ENCODE data around the gene CLTRN. TPM values are rescaled to one million over a fixed set of nuclear protein-coding genes. Genes with fewer than 3 reads are reported as not detected.
"Not testable (repeated sequence)": the region's sequence is repeated elsewhere in the genome, so short reads cannot be mapped to it uniquely, and the experiment has no call there.

The CLTRN gene
- total RNA-seq, 2 experiments from 2014 or later = 0.61 to 0.62 TPM

GRCh38 chrX:15647510-15647909 lies 17.1 kb downstream of the CLTRN start:
- H3K4me3 Mint-ChIP-seq; POLR2A ChIA-PET; CTCF ChIA-PET; H3K27ac Mint-ChIP-seq; H3K9me3 Mint-ChIP-seq (ENCODE audit: low read depth); H3K36me3 Mint-ChIP-seq (ENCODE audit: low read depth); H3K27me3 Mint-ChIP-seq; DNase-seq: not testable (repeated sequence)
- H3K4me1 Mint-ChIP-seq = peaks cover 13% of the 10 kb centered on the region
- intact Hi-C loops (cut with DNase I, micrococcal nuclease) = loop anchor here in 1 of 2 experiments (10.0 kb wide), 1 partner anchor 293 kb away; no protein-coding TSS in a partner anchor
- ATAC-seq = peak; percentile 73

GRCh38 chrX:15646543-15646942 lies 18.1 kb downstream of the CLTRN start:
- Mint-ChIP-seq H3K27ac (no peak overlapping the region), H3K27me3 (no peaks in the 10 kb centered on the region), H3K9me3 (ENCODE audit: low read depth) (no peaks in the 10 kb centered on the region), H3K4me3 (no peak overlapping the region), H3K36me3 (ENCODE audit: low read depth) (no peaks in the 10 kb centered on the region), H3K4me1 (peaks cover 13% of the 10 kb centered on the region)
- ATAC-seq (no peak), DNase-seq (no peak)
- CTCF ChIA-PET = interaction anchor here (0.7 kb wide), 1 partner anchor 198 kb away, joined by 3 read pairs; no protein-coding TSS in a partner anchor
- intact Hi-C loops (cut with DNase I, micrococcal nuclease) = loop anchor here in 1 of 2 experiments (10.0 kb wide), 1 partner anchor 292 kb away; no protein-coding TSS in a partner anchor
- POLR2A ChIA-PET = no interaction called here

GRCh38 chrX:15646031-15646430 lies 18.6 kb downstream of the CLTRN start:
- intact Hi-C loops (cut with DNase I, micrococcal nuclease) = loop anchor here in 1 of 2 experiments (10.0 kb wide), 1 partner anchor 291 kb away; no protein-coding TSS in a partner anchor
- ATAC-seq (no peak), DNase-seq (no peak)
- Mint-ChIP-seq H3K27ac (no peak overlapping the region), H3K4me1 (peaks cover 13% of the 10 kb centered on the region), H3K9me3 (ENCODE audit: low read depth) (no peaks in the 10 kb centered on the region), H3K4me3 (no peak overlapping the region), H3K36me3 (ENCODE audit: low read depth) (no peaks in the 10 kb centered on the region), H3K27me3 (no peaks in the 10 kb centered on the region)
- ChIA-PET POLR2A (no interaction called here), CTCF (interaction anchor here (0.7 kb wide), 1 partner anchor 197 kb away, joined by 3 read pairs; no protein-coding TSS in a partner anchor)

GRCh38 chrX:15645266-15645665 lies 19.3 kb downstream of the CLTRN start:
- ATAC-seq = no peak
- Mint-ChIP-seq H3K36me3 (ENCODE audit: low read depth) (no peaks in the 10 kb centered on the region), H3K4me3 (no peak overlapping the region), H3K27ac (no peak overlapping the region), H3K4me1 (peaks cover 13% of the 10 kb centered on the region), H3K9me3 (ENCODE audit: low read depth) (no peaks in the 10 kb centered on the region), H3K27me3 (no peaks in the 10 kb centered on the region)
- CTCF ChIA-PET = no interaction called here
- intact Hi-C loops (cut with DNase I, micrococcal nuclease) = loop anchor here in 1 of 2 experiments (10.0 kb wide), 1 partner anchor 290 kb away; no protein-coding TSS in a partner anchor
- POLR2A ChIA-PET = no interaction called here
- DNase-seq = no peak

- no peak overlapping the region for H3K4me3 Mint-ChIP-seq
- H3K36me3 Mint-ChIP-seq (ENCODE audit: low read depth) = no peaks in the 10 kb centered on the region
- no peak for ATAC-seq
- no peak overlapping the region for H3K27ac Mint-ChIP-seq
- POLR2A ChIA-PET = no interaction called here
- no peaks in the 10 kb centered on the region for H3K27me3 Mint-ChIP-seq
- CTCF ChIA-PET = interaction anchor here (0.6 kb wide), 1 partner anchor 152 kb away, joined by 3 read pairs; no protein-coding TSS in a partner anchor
- DNase-seq = no peak
- H3K4me1 Mint-ChIP-seq = peaks cover 13% of the 10 kb centered on the region
- no peaks in the 10 kb centered on the region for H3K9me3 Mint-ChIP-seq (ENCODE audit: low read depth)
- intact Hi-C loops (cut with DNase I, micrococcal nuclease) = loop anchor here in 1 of 2 experiments (5.0 to 10.0 kb wide), 2 partner anchors 147 to 290 kb away; no protein-coding TSS in a partner anchor
Observed at GRCh38 chrX:15644560-15644872, 20.1 kb downstream of the CLTRN start.

GRCh38 chrX:15643786-15644559 lies 20.6 kb downstream of the CLTRN start:
- no peak overlapping the region for H3K27ac Mint-ChIP-seq
- no peaks in the 10 kb centered on the region for H3K36me3 Mint-ChIP-seq (ENCODE audit: low read depth)
- H3K4me3 Mint-ChIP-seq = no peak overlapping the region
- H3K27me3 Mint-ChIP-seq = no peaks in the 10 kb centered on the region
- POLR2A ChIA-PET = no interaction called here
- H3K4me1 Mint-ChIP-seq = peaks cover 13% of the 10 kb centered on the region
- no peak for DNase-seq
- H3K9me3 Mint-ChIP-seq (ENCODE audit: low read depth) = no peaks in the 10 kb centered on the region
- no peak for ATAC-seq
- CTCF ChIA-PET = interaction anchor here (0.6 kb wide), 1 partner anchor 151 kb away, joined by 3 read pairs; no protein-coding TSS in a partner anchor
- intact Hi-C loops (cut with DNase I, micrococcal nuclease) = loop anchor here in 1 of 2 experiments (5.0 to 10.0 kb wide), 2 partner anchors 147 to 289 kb away; no protein-coding TSS in a partner anchor

GRCh38 chrX:15631637-15632036 lies 33.0 kb downstream of the CLTRN start:
- Mint-ChIP-seq H3K36me3 (ENCODE audit: low read depth) (no peaks in the 10 kb centered on the region), H3K4me3 (no peak overlapping the region), H3K27me3 (peaks cover 5% of the 10 kb centered on the region), H3K4me1 (no peaks in the 10 kb centered on the region), H3K27ac (no peak overlapping the region), H3K9me3 (ENCODE audit: low read depth) (no peaks in the 10 kb centered on the region)
- ChIA-PET POLR2A (no interaction called here), CTCF (no interaction called here)
- no peak for DNase-seq
- intact Hi-C loops (cut with DNase I, micrococcal nuclease) = no loop called here
- ATAC-seq = no peak

GRCh38 chrX:15623054-15623453 lies 41.6 kb downstream of the CLTRN start:
- Mint-ChIP-seq H3K4me1 (no peaks in the 10 kb centered on the region), H3K36me3 (ENCODE audit: low read depth) (no peaks in the 10 kb centered on the region), H3K4me3 (no peak overlapping the region), H3K9me3 (ENCODE audit: low read depth) (peaks cover 2% of the 10 kb centered on the region), H3K27ac (no peak overlapping the region), H3K27me3 (no peaks in the 10 kb centered on the region)
- ATAC-seq = no peak
- intact Hi-C loops (cut with DNase I, micrococcal nuclease) = no loop called here
- ChIA-PET POLR2A (no interaction called here), CTCF (no interaction called here)
- no peak for DNase-seq

GRCh38 chrX:15619053-15619755 lies 45.4 kb downstream of the CLTRN start:
- H3K4me3 Mint-ChIP-seq = no peak overlapping the region
- intact Hi-C loops (cut with DNase I, micrococcal nuclease) = no loop called here
- ChIA-PET POLR2A (no interaction called here), CTCF (no interaction called here)
- H3K27me3 Mint-ChIP-seq = no peaks in the 10 kb centered on the region
- H3K9me3 Mint-ChIP-seq (ENCODE audit: low read depth) = no peaks in the 10 kb centered on the region
- no peaks in the 10 kb centered on the region for H3K4me1 Mint-ChIP-seq
- DNase-seq = no peak
- no peaks in the 10 kb centered on the region for H3K36me3 Mint-ChIP-seq (ENCODE audit: low read depth)
- no peak for ATAC-seq
- H3K27ac Mint-ChIP-seq = no peak overlapping the region

GRCh38 chrX:15617111-15617510 lies 47.5 kb downstream of the CLTRN start:
- Mint-ChIP-seq H3K4me1 (no peaks in the 10 kb centered on the region), H3K9me3 (ENCODE audit: low read depth) (no peaks in the 10 kb centered on the region), H3K4me3 (no peak overlapping the region), H3K36me3 (ENCODE audit: low read depth) (no peaks in the 10 kb centered on the region), H3K27ac (no peak overlapping the region), H3K27me3 (no peaks in the 10 kb centered on the region)
- intact Hi-C loops (cut with DNase I, micrococcal nuclease) = no loop called here
- CTCF ChIA-PET = no interaction called here
- ATAC-seq (no peak), DNase-seq (no peak)
- POLR2A ChIA-PET = no interaction called here

GRCh38 chrX:15616531-15616930 lies 48.1 kb downstream of the CLTRN start:
- no peaks in the 10 kb centered on the region for H3K27me3 Mint-ChIP-seq
- no peaks in the 10 kb centered on the region for H3K4me1 Mint-ChIP-seq
- no peaks in the 10 kb centered on the region for H3K9me3 Mint-ChIP-seq (ENCODE audit: low read depth)
- no peak overlapping the region for H3K27ac Mint-ChIP-seq
- POLR2A ChIA-PET = no interaction called here
- no peak for DNase-seq
- intact Hi-C loops (cut with DNase I, micrococcal nuclease) = no loop called here
- H3K4me3 Mint-ChIP-seq = no peak overlapping the region
- no peaks in the 10 kb centered on the region for H3K36me3 Mint-ChIP-seq (ENCODE audit: low read depth)
- CTCF ChIA-PET = no interaction called here
- ATAC-seq = no peak

- no peak overlapping the region for H3K4me3 Mint-ChIP-seq
- CTCF ChIA-PET = no interaction called here
- ATAC-seq (no peak), DNase-seq (no peak)
- intact Hi-C loops (cut with DNase I, micrococcal nuclease) = no loop called here
- H3K9me3 Mint-ChIP-seq (ENCODE audit: low read depth) = no peaks in the 10 kb centered on the region
- POLR2A ChIA-PET = no interaction called here
- H3K27ac Mint-ChIP-seq = no peak overlapping the region
- H3K4me1 Mint-ChIP-seq = no peaks in the 10 kb centered on the region
- no peaks in the 10 kb centered on the region for H3K36me3 Mint-ChIP-seq (ENCODE audit: low read depth)
- H3K27me3 Mint-ChIP-seq = peaks cover 4% of the 10 kb centered on the region
Observed at GRCh38 chrX:15607067-15607466, 57.5 kb downstream of the CLTRN start.

All from activated CD4-positive, alpha-beta T cell treated with anti-CD3 and anti-CD28 coated beads for 36 hours (primary cell).